ENCODE data around the gene CACNG7. TPM values are rescaled to one million over a fixed set of nuclear protein-coding genes. Genes with fewer than 3 reads are reported as not detected.
"Not testable (repeated sequence)": the region's sequence is repeated elsewhere in the genome, so short reads cannot be mapped to it uniquely, and the experiment has no call there.

The CACNG7 gene
- polyA plus RNA-seq, 1 donor: 1.4 TPM

GRCh38 chr19:53927739-53928138 lies 18.7 kb downstream of the CACNG7 start:
- no peak overlapping the region for H3K27ac ChIP-seq (ENCODE audit: low read length)
- no peaks in the 10 kb centered on the region for H3K27me3 ChIP-seq (ENCODE audit: control insufficient read depth, insufficient read depth, low read length)
- WGBS (ENCODE audit: insufficient coverage, low lambda C conversion rate): no CpG with 5 or more reads among the region's 8 CpGs
- peak in 1 of 2 donors; percentile 34 for DNase-seq
- H3K4me3 ChIP-seq (ENCODE audit: low read length): no peak overlapping the region
- H3K9me3 ChIP-seq (ENCODE audit: control insufficient read depth, low read depth, low read length): no peaks in the 10 kb centered on the region
- no peaks in the 10 kb centered on the region for H3K4me1 ChIP-seq (ENCODE audit: control insufficient read depth, insufficient read depth, low read length)
- H3K36me3 ChIP-seq (ENCODE audit: control insufficient read depth, insufficient read depth, low read length): no peaks in the 10 kb centered on the region

- peaks cover under 1% of the 10 kb centered on the region for H3K27me3 ChIP-seq (ENCODE audit: control insufficient read depth, insufficient read depth, low read length)
Measured at GRCh38 chr19:53936029-53936428, 27.0 kb downstream of the CACNG7 start.

GRCh38 chr19:53942001-53942786 lies 33.1 kb downstream of the CACNG7 start:
- Histone ChIP-seq H3K4me1 (ENCODE audit: control insufficient read depth, insufficient read depth, low read length) (no peaks in the 10 kb centered on the region), H3K36me3 (ENCODE audit: control insufficient read depth, insufficient read depth, low read length) (no peaks in the 10 kb centered on the region), H3K27me3 (ENCODE audit: control insufficient read depth, insufficient read depth, low read length) (peaks cover 39% of the 10 kb centered on the region), H3K27ac (ENCODE audit: low read length) (no peak overlapping the region), H3K4me3 (ENCODE audit: low read length) (no peak overlapping the region), H3K9me3 (ENCODE audit: control insufficient read depth, low read depth, low read length) (peaks cover 11% of the 10 kb centered on the region)
- DNase-seq: no peak
- WGBS (ENCODE audit: insufficient coverage, low lambda C conversion rate): no CpG with 5 or more reads among the region's 55 CpGs

More at GRCh38 chr19:53936029-53936428, 27.0 kb downstream of the CACNG7 start:
- DNase-seq: no peak
- Histone ChIP-seq H3K27ac (ENCODE audit: low read length) (no peak overlapping the region), H3K36me3 (ENCODE audit: control insufficient read depth, insufficient read depth, low read length) (no peaks in the 10 kb centered on the region), H3K4me1 (ENCODE audit: control insufficient read depth, insufficient read depth, low read length) (no peaks in the 10 kb centered on the region), H3K9me3 (ENCODE audit: control insufficient read depth, low read depth, low read length) (no peaks in the 10 kb centered on the region), H3K4me3 (ENCODE audit: low read length) (no peak overlapping the region)
- 40% methylated on average over 2 of the region's 7 CpGs for whole genome bisulfite sequencing (ENCODE audit: insufficient coverage, low lambda C conversion rate)

- peaks cover 39% of the 10 kb centered on the region for H3K27me3 ChIP-seq (ENCODE audit: control insufficient read depth, insufficient read depth, low read length)
- no peak overlapping the region for H3K27ac ChIP-seq (ENCODE audit: low read length)
- no peak overlapping the region for H3K4me3 ChIP-seq (ENCODE audit: low read length)
- peaks cover 11% of the 10 kb centered on the region for H3K9me3 ChIP-seq (ENCODE audit: control insufficient read depth, low read depth, low read length)
- no peaks in the 10 kb centered on the region for H3K36me3 ChIP-seq (ENCODE audit: control insufficient read depth, insufficient read depth, low read length)
- H3K4me1 ChIP-seq (ENCODE audit: control insufficient read depth, insufficient read depth, low read length): no peaks in the 10 kb centered on the region
- DNase-seq: no peak
- 60% methylated on average over 1 of the region's 4 CpGs for WGBS (ENCODE audit: insufficient coverage, low lambda C conversion rate)
Measured at GRCh38 chr19:53944416-53944815, 35.3 kb downstream of the CACNG7 start.

GRCh38 chr19:53944933-53945332 lies 35.9 kb downstream of the CACNG7 start:
- WGBS (ENCODE audit: insufficient coverage, low lambda C conversion rate): no CpG with 5 or more reads among the region's 4 CpGs

GRCh38 chr19:53945441-53945840 lies 36.4 kb downstream of the CACNG7 start:
- Histone ChIP-seq H3K27ac (ENCODE audit: low read length) (no peak overlapping the region), H3K4me3 (ENCODE audit: low read length) (no peak overlapping the region), H3K4me1 (ENCODE audit: control insufficient read depth, insufficient read depth, low read length) (no peaks in the 10 kb centered on the region), H3K9me3 (ENCODE audit: control insufficient read depth, low read depth, low read length) (peaks cover 11% of the 10 kb centered on the region), H3K36me3 (ENCODE audit: control insufficient read depth, insufficient read depth, low read length) (no peaks in the 10 kb centered on the region), H3K27me3 (ENCODE audit: control insufficient read depth, insufficient read depth, low read length) (peaks cover 39% of the 10 kb centered on the region)
- WGBS (ENCODE audit: insufficient coverage, low lambda C conversion rate): no CpG with 5 or more reads among the region's 9 CpGs
- no peak for DNase-seq

More at GRCh38 chr19:53944933-53945332, 35.9 kb downstream of the CACNG7 start:
- H3K4me3 ChIP-seq (ENCODE audit: low read length): no peak overlapping the region
- H3K36me3 ChIP-seq (ENCODE audit: control insufficient read depth, insufficient read depth, low read length): no peaks in the 10 kb centered on the region
- H3K9me3 ChIP-seq (ENCODE audit: control insufficient read depth, low read depth, low read length): peaks cover 11% of the 10 kb centered on the region
- no peak for DNase-seq
- H3K27ac ChIP-seq (ENCODE audit: low read length): no peak overlapping the region
- no peaks in the 10 kb centered on the region for H3K4me1 ChIP-seq (ENCODE audit: control insufficient read depth, insufficient read depth, low read length)
- H3K27me3 ChIP-seq (ENCODE audit: control insufficient read depth, insufficient read depth, low read length): peaks cover 39% of the 10 kb centered on the region

- DNase-seq: no peak
- no peak overlapping the region for H3K4me3 ChIP-seq (ENCODE audit: low read length)
- no peak overlapping the region for H3K27ac ChIP-seq (ENCODE audit: low read length)
- WGBS (ENCODE audit: insufficient coverage, low lambda C conversion rate): 86% methylated on average over 1 of the region's 2 CpGs
- no peaks in the 10 kb centered on the region for H3K4me1 ChIP-seq (ENCODE audit: control insufficient read depth, insufficient read depth, low read length)
- H3K9me3 ChIP-seq (ENCODE audit: control insufficient read depth, low read depth, low read length): peaks cover 11% of the 10 kb centered on the region
- peaks cover 39% of the 10 kb centered on the region for H3K27me3 ChIP-seq (ENCODE audit: control insufficient read depth, insufficient read depth, low read length)
- H3K36me3 ChIP-seq (ENCODE audit: control insufficient read depth, insufficient read depth, low read length): no peaks in the 10 kb centered on the region
Measured at GRCh38 chr19:53945998-53946397, 36.9 kb downstream of the CACNG7 start.

- H3K27me3 ChIP-seq (ENCODE audit: control insufficient read depth, insufficient read depth, low read length): peaks cover 25% of the 10 kb centered on the region
- H3K4me3 ChIP-seq (ENCODE audit: low read length): no peak overlapping the region
- H3K4me1 ChIP-seq (ENCODE audit: control insufficient read depth, insufficient read depth, low read length): no peaks in the 10 kb centered on the region
- no CpG with 5 or more reads among the region's 5 CpGs for WGBS (ENCODE audit: insufficient coverage, low lambda C conversion rate)
- H3K36me3 ChIP-seq (ENCODE audit: control insufficient read depth, insufficient read depth, low read length): no peaks in the 10 kb centered on the region
- no peak overlapping the region for H3K27ac ChIP-seq (ENCODE audit: low read length)
- H3K9me3 ChIP-seq (ENCODE audit: control insufficient read depth, low read depth, low read length): peaks cover 1% of the 10 kb centered on the region
- DNase-seq: no peak
Measured at GRCh38 chr19:53947624-53948023, 38.5 kb downstream of the CACNG7 start.

GRCh38 chr19:53948611-53949010 lies 39.5 kb downstream of the CACNG7 start:
- WGBS (ENCODE audit: insufficient coverage, low lambda C conversion rate): 50% methylated on average over 2 of the region's 5 CpGs
- not testable (repeated sequence) for H3K4me1 ChIP-seq (ENCODE audit: control insufficient read depth, insufficient read depth, low read length)

GRCh38 chr19:53951436-53951835 lies 42.4 kb downstream of the CACNG7 start:
- H3K27ac ChIP-seq (ENCODE audit: low read length): no peak overlapping the region
- DNase-seq: no peak
- no peaks in the 10 kb centered on the region for H3K36me3 ChIP-seq (ENCODE audit: control insufficient read depth, insufficient read depth, low read length)
- WGBS (ENCODE audit: insufficient coverage, low lambda C conversion rate): no CpG with 5 or more reads among the region's 11 CpGs
- no peak overlapping the region for H3K4me3 ChIP-seq (ENCODE audit: low read length)
- H3K9me3 ChIP-seq (ENCODE audit: control insufficient read depth, low read depth, low read length): no peaks in the 10 kb centered on the region
- H3K27me3 ChIP-seq (ENCODE audit: control insufficient read depth, insufficient read depth, low read length): peaks cover 4% of the 10 kb centered on the region
- H3K4me1 ChIP-seq (ENCODE audit: control insufficient read depth, insufficient read depth, low read length): no peaks in the 10 kb centered on the region

More at GRCh38 chr19:53948611-53949010, 39.5 kb downstream of the CACNG7 start:
- H3K27me3 ChIP-seq (ENCODE audit: control insufficient read depth, insufficient read depth, low read length): peaks cover 17% of the 10 kb centered on the region
- not testable (repeated sequence) for H3K9me3 ChIP-seq (ENCODE audit: control insufficient read depth, low read depth, low read length); H3K27ac ChIP-seq (ENCODE audit: low read length); H3K36me3 ChIP-seq (ENCODE audit: control insufficient read depth, insufficient read depth, low read length); H3K4me3 ChIP-seq (ENCODE audit: low read length); DNase-seq

GRCh38 chr19:53951947-53952346 lies 42.9 kb downstream of the CACNG7 start:
- no peak overlapping the region for H3K4me3 ChIP-seq (ENCODE audit: low read length)
- no CpG with 5 or more reads among the region's 9 CpGs for WGBS (ENCODE audit: insufficient coverage, low lambda C conversion rate)

More at GRCh38 chr19:53951947-53952346, 42.9 kb downstream of the CACNG7 start:
- Histone ChIP-seq H3K27me3 (ENCODE audit: control insufficient read depth, insufficient read depth, low read length) (peaks cover 7% of the 10 kb centered on the region), H3K9me3 (ENCODE audit: control insufficient read depth, low read depth, low read length) (no peaks in the 10 kb centered on the region), H3K36me3 (ENCODE audit: control insufficient read depth, insufficient read depth, low read length) (no peaks in the 10 kb centered on the region), H3K27ac (ENCODE audit: low read length) (no peak overlapping the region), H3K4me1 (ENCODE audit: control insufficient read depth, insufficient read depth, low read length) (no peaks in the 10 kb centered on the region)
- DNase-seq: no peak
